ENCODE data around the gene KANK4.

Gene KANK4

GRCh38 chr1:62307895-62308492 is 11.2 kb downstream of the KANK4 start:
- Mint-ChIP-seq H3K4me3 (no peak overlapping the region), H3K27ac (no peak overlapping the region), H3K36me3 (ENCODE audit: low read depth) (no peaks in the 10 kb centered on the region), H3K27me3 (ENCODE audit: low read depth, poor library complexity) (peaks cover 61% of the 10 kb centered on the region), H3K4me1 (peaks cover 63% of the 10 kb centered on the region), H3K9me3 (no peaks in the 10 kb centered on the region)
- no peak for DNase-seq
- TF ChIP-seq CTCF (IDR thresholded peaks at IDR 0.05) = no peak

DNA sequence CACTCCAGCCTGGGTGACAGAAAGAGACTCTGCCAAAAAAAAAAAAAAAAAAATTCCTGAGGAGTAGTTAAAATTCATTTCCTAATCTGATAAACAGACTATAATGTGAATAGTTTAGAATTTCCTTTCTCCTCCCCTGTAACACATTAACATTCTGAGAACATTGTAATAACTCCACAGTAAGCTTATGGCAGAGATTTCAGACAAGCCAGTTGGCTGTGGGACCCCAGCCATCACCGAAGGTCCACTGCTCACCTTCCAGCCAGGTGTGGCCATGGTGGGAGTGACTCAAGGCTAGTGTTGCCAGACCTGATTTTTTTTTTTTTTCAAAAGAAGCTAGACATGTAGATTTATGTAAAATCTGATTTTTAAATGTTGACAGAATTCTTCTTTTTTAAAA is 11.8 kb downstream of the KANK4 start:
- DNase-seq = no peak
- Mint-ChIP-seq H3K27ac (no peak overlapping the region), H3K4me1 (peaks cover 57% of the 10 kb centered on the region), H3K9me3 (no peaks in the 10 kb centered on the region), H3K4me3 (no peak overlapping the region), H3K27me3 (ENCODE audit: low read depth, poor library complexity) (peaks cover 56% of the 10 kb centered on the region), H3K36me3 (ENCODE audit: low read depth) (no peaks in the 10 kb centered on the region)
- TF ChIP-seq CTCF (IDR thresholded peaks at IDR 0.05) = no peak

DNA sequence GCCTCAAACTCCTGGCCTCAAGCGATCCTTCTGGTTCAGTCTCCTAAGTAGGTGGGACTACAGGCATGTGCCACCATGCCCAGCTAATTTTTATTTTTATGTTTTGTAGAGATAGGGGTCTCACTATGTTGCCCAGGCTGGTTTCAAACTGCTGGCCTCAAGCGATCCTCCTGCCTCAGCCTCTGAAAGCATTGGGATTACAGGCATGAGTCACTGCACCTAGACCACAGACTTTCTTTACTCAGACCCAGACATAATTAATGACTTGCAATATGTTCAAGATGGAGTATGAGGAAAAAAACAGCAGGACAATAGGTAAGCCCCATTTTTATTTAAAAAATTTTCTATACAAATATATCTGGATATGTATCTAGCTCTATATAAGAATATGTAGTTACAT is 13.2 kb downstream of the KANK4 start:
- TF ChIP-seq CTCF (IDR thresholded peaks at IDR 0.05) = no peak
- H3K36me3 Mint-ChIP-seq (ENCODE audit: low read depth) = no peaks in the 10 kb centered on the region
- H3K27me3 Mint-ChIP-seq (ENCODE audit: low read depth, poor library complexity) = peaks cover 49% of the 10 kb centered on the region
- peak overlapping the region; percentile 46 for H3K4me3 Mint-ChIP-seq
- no peaks in the 10 kb centered on the region for H3K9me3 Mint-ChIP-seq
- DNase-seq = no peak
- H3K4me1 Mint-ChIP-seq = peaks cover 44% of the 10 kb centered on the region
- no peak overlapping the region for H3K27ac Mint-ChIP-seq

DNA sequence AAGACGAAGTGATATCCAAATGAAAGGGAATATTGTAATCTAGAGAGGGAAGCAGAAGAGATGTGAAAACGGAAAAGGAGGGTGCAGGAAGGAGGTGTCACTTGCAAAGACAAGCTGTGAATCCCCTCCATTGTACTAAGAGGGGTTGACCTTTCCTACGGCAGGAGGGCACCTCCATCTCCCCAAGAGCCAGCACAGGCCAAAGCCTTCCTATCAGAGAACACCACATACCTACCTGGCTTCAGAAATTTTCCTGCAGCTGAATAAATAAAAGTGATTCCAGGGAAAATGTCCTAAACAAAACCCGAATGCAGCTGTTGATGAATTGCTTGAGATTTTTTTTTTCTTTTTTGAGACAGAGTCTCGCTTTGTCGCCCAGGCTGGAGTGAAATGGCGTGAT is 14.3 kb downstream of the KANK4 start:
- no peaks in the 10 kb centered on the region for H3K36me3 Mint-ChIP-seq (ENCODE audit: low read depth)
- TF ChIP-seq CTCF (IDR thresholded peaks at IDR 0.05) = no peak
- no peak for DNase-seq
- peaks cover 35% of the 10 kb centered on the region for H3K4me1 Mint-ChIP-seq
- H3K27ac Mint-ChIP-seq = no peak overlapping the region
- H3K27me3 Mint-ChIP-seq (ENCODE audit: low read depth, poor library complexity) = peaks cover 40% of the 10 kb centered on the region
- H3K4me3 Mint-ChIP-seq = no peak overlapping the region
- no peaks in the 10 kb centered on the region for H3K9me3 Mint-ChIP-seq

- TF ChIP-seq CTCF (IDR thresholded peaks at IDR 0.05) = no peak
- no peak overlapping the region for H3K4me3 Mint-ChIP-seq
- H3K9me3 Mint-ChIP-seq = no peaks in the 10 kb centered on the region
- DNase-seq = no peak
- H3K27ac Mint-ChIP-seq = no peak overlapping the region
- peaks cover 34% of the 10 kb centered on the region for H3K4me1 Mint-ChIP-seq
- no peaks in the 10 kb centered on the region for H3K36me3 Mint-ChIP-seq (ENCODE audit: low read depth)
- peaks cover 36% of the 10 kb centered on the region for H3K27me3 Mint-ChIP-seq (ENCODE audit: low read depth, poor library complexity)
These were observed 14.7 kb downstream of the KANK4 start for GRCh38 chr1:62304515-62304914.

GRCh38 chr1:62301726-62302390 is 17.4 kb downstream of the KANK4 start:
- no peak overlapping the region for H3K4me3 Mint-ChIP-seq
- H3K9me3 Mint-ChIP-seq = no peaks in the 10 kb centered on the region
- H3K36me3 Mint-ChIP-seq (ENCODE audit: low read depth) = no peaks in the 10 kb centered on the region
- peaks cover 17% of the 10 kb centered on the region for H3K4me1 Mint-ChIP-seq
- H3K27ac Mint-ChIP-seq = no peak overlapping the region
- DNase-seq = no peak
- TF ChIP-seq CTCF (IDR thresholded peaks at IDR 0.05) = no peak
- H3K27me3 Mint-ChIP-seq (ENCODE audit: low read depth, poor library complexity) = peaks cover 27% of the 10 kb centered on the region
